GM23338 (cell line): ENCODE data around the gene GMPPA. TPM values are rescaled to one million over a fixed set of nuclear protein-coding genes. Genes with fewer than 3 reads are reported as not detected.

Source experiments
- ATAC-seq: fragments of 200-7000 bp; cut with Tn5 transposase; 3 replicates; pipeline ENCODE4 v1.9.1; 2020
- DNase-seq: peaks from one replicate; pipeline ENCODE4 v3.0.0-alpha.2; 2015; ENCODE audit warnings: low spot score
- H2AFZ ChIP-seq: fragments of 200-600 bp; sonication (generic); 2 replicates; pipeline ENCODE4 v1.8.0; 2016; ENCODE audit warnings: antibody characterized with exemption, mild to moderate bottlenecking, moderate library complexity
- H3F3A ChIP-seq: fragments of 200-600 bp; sonication (generic); replicated peaks from 2 replicates; pipeline ENCODE4 v1.8.0; 2017; ENCODE audit warnings: antibody characterized with exemption, mixed run types, low read depth
- H3K27ac ChIP-seq: fragments of 200-600 bp; sonication (generic); 2 replicates; pipeline ENCODE4 v1.6.1; 2016; ENCODE audit warnings: low read depth
- H3K27me3 ChIP-seq: fragments of 200-600 bp; sonication (generic); 2 replicates; pipeline ENCODE4 v1.8.0; 2016; ENCODE audit warnings: mild to moderate bottlenecking, mixed run types, moderate library complexity; ENCODE audit not compliant: insufficient read depth
- H3K36me3 ChIP-seq: fragments of 200-600 bp; sonication (generic); 2 replicates; pipeline ENCODE4 v1.8.0; 2016; ENCODE audit warnings: mild to moderate bottlenecking; ENCODE audit not compliant: insufficient read depth
- H3K4me1 ChIP-seq: fragments of 200-600 bp; sonication (generic); 2 replicates; pipeline ENCODE4 v1.8.0; 2016; ENCODE audit warnings: mild to moderate bottlenecking, moderate library complexity; ENCODE audit not compliant: insufficient read depth
- H3K4me2 ChIP-seq: fragments of 200-600 bp; sonication (generic); 2 replicates; pipeline ENCODE4 v1.7.1; 2017; ENCODE audit warnings: mixed run types
- H3K4me3 ChIP-seq: fragments of 200-600 bp; sonication (generic); 2 replicates; pipeline ENCODE4 v1.6.1; 2016; ENCODE audit warnings: mixed run types
- H3K79me2 ChIP-seq: fragments of 200-600 bp; sonication (generic); replicated peaks from 2 replicates; pipeline ENCODE4 v1.8.0; 2017; ENCODE audit warnings: mild to moderate bottlenecking; ENCODE audit not compliant: insufficient read depth
- H3K9me2 ChIP-seq: fragments of 200-600 bp; sonication (generic); 2 replicates; pipeline ENCODE4 v1.8.0; 2017; ENCODE audit not compliant: insufficient read depth
- H4K20me1 ChIP-seq: fragments of 200-600 bp; sonication (generic); replicated peaks from 2 replicates; pipeline ENCODE4 v1.8.0; 2017; ENCODE audit warnings: mild to moderate bottlenecking; ENCODE audit not compliant: insufficient read depth
- H3K27ac Mint-ChIP-seq: 2 replicates; pipeline ENCODE4 v1.8.0; 2020; ENCODE audit warnings: inconsistent platforms, mild to moderate bottlenecking, moderate library complexity, mixed read lengths
- H3K27me3 Mint-ChIP-seq: 3 replicates; pipeline ENCODE4 v1.8.0; 2022; ENCODE audit warnings: low read depth, mild to moderate bottlenecking, moderate library complexity, mixed read lengths, inconsistent platforms; ENCODE audit not compliant: insufficient read depth, poor library complexity
- H3K36me3 Mint-ChIP-seq: 3 replicates; pipeline ENCODE4 v1.8.0; 2021; ENCODE audit warnings: low read depth, mild to moderate bottlenecking, inconsistent platforms, moderate library complexity, mixed read lengths
- H3K4me1 Mint-ChIP-seq: 3 replicates; pipeline ENCODE4 v1.8.0; 2020; ENCODE audit warnings: mild to moderate bottlenecking, inconsistent platforms, mixed read lengths
- H3K4me3 Mint-ChIP-seq: 3 replicates; pipeline ENCODE4 v1.8.0; 2021; ENCODE audit warnings: moderate library complexity, mild to moderate bottlenecking, inconsistent platforms, mixed read lengths
- H3K9me3 Mint-ChIP-seq: 3 replicates; pipeline ENCODE4 v1.8.0; 2020; ENCODE audit warnings: moderate library complexity, mild to moderate bottlenecking, inconsistent platforms, mixed read lengths
- CREB1 ChIP-seq: fragments of 250-450 bp; sonication (Bioruptor Pico); IDR thresholded peaks from 2 replicates; pipeline ENCODE4 v1.5.0; 2020; ENCODE audit warnings: low read depth, mild to moderate bottlenecking, moderate library complexity
- EZH2 ChIP-seq: fragments of 200-600 bp; sonication (generic); IDR thresholded peaks from one replicate; pipeline ENCODE4 v1.8.0; 2017; ENCODE audit warnings: antibody characterized with exemption, mild to moderate bottlenecking, low read depth; ENCODE audit not compliant: unreplicated experiment
- EZH2phosphoT487 ChIP-seq: fragments of 200-600 bp; sonication (generic); IDR thresholded peaks from one replicate; pipeline ENCODE4 v1.8.1; 2018; ENCODE audit warnings: antibody characterized with exemption; ENCODE audit not compliant: unreplicated experiment
- JUNB ChIP-seq: IDR thresholded peaks from one replicate; pipeline ENCODE4 v1.6.1; 2016; ENCODE audit warnings: antibody characterized with exemption; ENCODE audit not compliant: unreplicated experiment
- NANOG ChIP-seq: IDR thresholded peaks from 2 replicates; pipeline ENCODE4 v1.6.1; 2016; ENCODE audit warnings: antibody characterized with exemption, borderline replicate concordance
- POLR2AphosphoS5 ChIP-seq: IDR thresholded peaks from 2 replicates; pipeline ENCODE4 v1.6.1; 2016; ENCODE audit warnings: antibody characterized with exemption, low read depth
- STAT1 ChIP-seq: IDR thresholded peaks from one replicate; pipeline ENCODE4 v1.6.1; 2016; ENCODE audit warnings: antibody characterized with exemption; ENCODE audit not compliant: unreplicated experiment
- ZNF114 ChIP-seq: fragments of 250-450 bp; sonication (Bioruptor Pico); IDR thresholded peaks from 2 replicates; pipeline ENCODE4 v1.5.0; 2020; ENCODE audit warnings: mild to moderate bottlenecking, moderate library complexity
- polyA plus RNA-seq: library from polyadenylated mRNA; unstranded; fragments of >200 nt; fragmentation: Nextera tagmentation; extraction: Ambion mirVana; gene quantifications from 2 replicates; pipeline ENCODE4 v1.2.1, GENCODE V29; 2016
- total RNA-seq: library from RNA; depleted of rRNA; stranded (reverse); fragments of >200 nt; shearing (Covaris generic); gene quantifications from 2 replicates; pipeline ENCODE4 v1.2.3, GENCODE V29; 2014
- TF ChIP-seq, protein P1 (sequence below), 2 experiments: fragments of 200-600 bp in 1 of 2; sonication (generic) in 1 of 2; conservative IDR thresholded peaks; 2 replicates each; pipeline versions ENCODE4 v1.5.1 to v1.6.1; 2016 to 2017; ENCODE audit warnings: antibody characterized with exemption in 2 of 2, low read depth in 2 of 2, mild to moderate bottlenecking in 2 of 2, moderate library complexity in 1 of 2
- TF ChIP-seq, protein P2 (sequence below): IDR thresholded peaks from 2 replicates; pipeline ENCODE4 v1.6.1; 2016; ENCODE audit warnings: antibody characterized with exemption

GMPPA gene
- total and polyA plus RNA-seq, 2 experiments from 2014 or later: 27.0 to 33.8 TPM

DNA sequence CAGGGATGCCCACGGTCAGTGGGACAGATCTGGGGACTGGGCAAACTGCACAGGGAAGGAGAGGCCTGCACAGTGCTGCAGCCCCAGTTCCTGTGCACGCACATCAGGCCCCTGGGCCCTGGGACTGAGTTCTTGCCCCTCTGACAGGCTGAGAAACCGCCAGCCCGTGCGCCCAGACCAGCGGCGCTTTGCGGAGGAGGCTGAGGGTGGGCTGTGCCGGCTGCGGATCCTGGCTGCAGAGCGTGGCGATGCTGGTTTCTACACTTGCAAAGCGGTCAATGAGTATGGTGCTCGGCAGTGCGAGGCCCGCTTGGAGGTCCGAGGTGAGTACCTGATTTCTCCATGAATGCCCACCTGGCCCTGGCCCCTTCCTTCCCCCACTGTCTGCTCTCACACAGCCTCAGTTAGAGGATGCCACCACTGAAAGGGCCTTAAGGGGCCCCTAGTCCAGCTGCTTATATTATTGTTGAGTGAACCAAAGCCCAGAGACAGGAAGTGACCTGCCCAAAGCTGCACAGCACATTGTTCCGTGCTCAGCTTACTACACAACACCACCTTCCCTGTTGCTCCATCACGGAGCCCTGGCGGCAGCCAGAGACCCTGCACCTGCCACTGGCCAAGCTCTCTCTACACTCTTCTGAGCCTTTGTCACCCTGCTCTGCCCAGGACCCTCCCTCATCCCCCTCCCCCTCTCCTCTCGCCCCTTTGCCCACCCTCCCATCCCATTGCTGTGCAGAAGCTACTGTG is 34.2 kb upstream of the GMPPA start:
- Histone ChIP-seq H2AFZ (no peak overlapping the region), H3K4me1 (peaks cover 20% of the 10 kb centered on the region), H3F3A (0 out of 2 replicates have a peak, but pooled peaks cover 4% of the 10 kb centered on the region), H3K27me3 (no peaks in the 10 kb centered on the region), H4K20me1 (no peaks in the 10 kb centered on the region), H3K4me3 (no peak overlapping the region), H3K9me2 (no peaks in the 10 kb centered on the region), H3K4me2 (no peak overlapping the region), H3K27ac (no peak overlapping the region), H3K36me3 (no peaks in the 10 kb centered on the region), H3K79me2 (no peaks in the 10 kb centered on the region)
- no peaks in the 10 kb centered on the region for H3K9me3 Mint-ChIP-seq
- no peak for TF ChIP-seq ZNF114
- TF ChIP-seq, protein P1, sequence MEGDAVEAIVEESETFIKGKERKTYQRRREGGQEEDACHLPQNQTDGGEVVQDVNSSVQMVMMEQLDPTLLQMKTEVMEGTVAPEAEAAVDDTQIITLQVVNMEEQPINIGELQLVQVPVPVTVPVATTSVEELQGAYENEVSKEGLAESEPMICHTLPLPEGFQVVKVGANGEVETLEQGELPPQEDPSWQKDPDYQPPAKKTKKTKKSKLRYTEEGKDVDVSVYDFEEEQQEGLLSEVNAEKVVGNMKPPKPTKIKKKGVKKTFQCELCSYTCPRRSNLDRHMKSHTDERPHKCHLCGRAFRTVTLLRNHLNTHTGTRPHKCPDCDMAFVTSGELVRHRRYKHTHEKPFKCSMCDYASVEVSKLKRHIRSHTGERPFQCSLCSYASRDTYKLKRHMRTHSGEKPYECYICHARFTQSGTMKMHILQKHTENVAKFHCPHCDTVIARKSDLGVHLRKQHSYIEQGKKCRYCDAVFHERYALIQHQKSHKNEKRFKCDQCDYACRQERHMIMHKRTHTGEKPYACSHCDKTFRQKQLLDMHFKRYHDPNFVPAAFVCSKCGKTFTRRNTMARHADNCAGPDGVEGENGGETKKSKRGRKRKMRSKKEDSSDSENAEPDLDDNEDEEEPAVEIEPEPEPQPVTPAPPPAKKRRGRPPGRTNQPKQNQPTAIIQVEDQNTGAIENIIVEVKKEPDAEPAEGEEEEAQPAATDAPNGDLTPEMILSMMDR (conservative IDR thresholded peaks at IDR 0.05; ENCODE audit: low read depth in 2 of 2): peak in 1 of 2 experiments; percentile 19; a peak in 1 of 4 replicates
- peaks cover 23% of the 10 kb centered on the region for H3K27me3 Mint-ChIP-seq
- H3K4me1 Mint-ChIP-seq: peaks cover 20% of the 10 kb centered on the region
- no peak for ATAC-seq
- H3K27ac Mint-ChIP-seq: no peak overlapping the region
- H3K4me3 Mint-ChIP-seq: no peak overlapping the region
- DNase-seq: no peak
- peaks cover 11% of the 10 kb centered on the region for H3K36me3 Mint-ChIP-seq

DNA sequence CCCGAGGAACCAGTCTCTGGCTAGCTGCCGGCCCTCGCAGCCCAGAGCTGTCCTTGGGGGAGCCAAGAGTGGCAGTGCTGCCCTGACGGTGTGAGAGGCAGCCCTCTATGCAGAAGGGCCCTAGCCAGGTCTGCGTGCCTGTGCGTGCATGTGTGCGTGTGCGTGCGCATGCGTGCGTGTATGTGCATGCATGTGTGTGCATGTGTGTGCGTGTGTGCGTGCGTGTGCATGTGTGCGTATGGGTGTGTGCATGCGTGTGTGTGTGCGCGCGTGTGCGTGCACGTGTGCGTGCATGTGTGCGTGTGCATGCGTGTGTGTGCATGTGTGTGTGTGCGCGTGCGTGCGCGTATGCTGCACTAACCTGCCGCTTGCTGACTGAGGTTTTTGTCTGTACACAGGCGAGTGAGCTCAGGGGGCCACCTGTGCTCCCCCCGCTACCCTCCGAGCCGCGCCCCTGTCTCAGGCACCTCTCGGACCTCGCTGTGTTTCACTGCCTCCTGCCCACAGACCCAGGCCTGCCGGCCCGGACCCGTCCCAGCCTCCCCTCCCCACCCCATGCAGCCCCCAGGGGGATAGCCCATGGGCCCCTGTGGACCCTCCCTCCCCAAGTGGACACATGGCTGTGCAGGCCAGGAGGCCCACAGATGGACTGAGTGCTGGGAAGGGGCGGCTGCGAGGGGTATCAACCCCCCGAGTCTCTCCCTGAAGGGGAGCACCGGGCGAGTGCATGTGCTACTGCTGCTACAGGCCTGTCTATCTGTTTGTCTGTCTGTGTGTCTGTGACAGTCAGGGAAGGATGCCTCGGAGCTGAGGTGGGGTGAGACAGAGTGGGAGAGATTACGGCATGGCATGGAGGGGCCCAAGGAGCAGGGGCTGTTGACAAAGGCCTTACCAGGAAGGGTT is 32.8 kb upstream of the GMPPA start:
- Histone ChIP-seq H3K36me3 (no peaks in the 10 kb centered on the region), H3K9me2 (no peaks in the 10 kb centered on the region), H3K4me3 (no peak overlapping the region), H3K4me1 (peaks cover 7% of the 10 kb centered on the region), H3K79me2 (no peaks in the 10 kb centered on the region), H3K27me3 (no peaks in the 10 kb centered on the region), H3K4me2 (no peak overlapping the region), H2AFZ (no peak overlapping the region), H4K20me1 (no peaks in the 10 kb centered on the region), H3K27ac (no peak overlapping the region), H3F3A (no peaks in the 10 kb centered on the region)
- DNase-seq: no peak
- TF ChIP-seq STAT1: no peak
- no peak overlapping the region for H3K4me3 Mint-ChIP-seq
- H3K27ac Mint-ChIP-seq: no peak overlapping the region
- peaks cover 9% of the 10 kb centered on the region; the same call in 2 of the 3 replicates for H3K4me1 Mint-ChIP-seq
- H3K9me3 Mint-ChIP-seq: no peaks in the 10 kb centered on the region
- ATAC-seq: no peak
- peaks cover 11% of the 10 kb centered on the region for H3K36me3 Mint-ChIP-seq
- peaks cover 23% of the 10 kb centered on the region for H3K27me3 Mint-ChIP-seq

DNA sequence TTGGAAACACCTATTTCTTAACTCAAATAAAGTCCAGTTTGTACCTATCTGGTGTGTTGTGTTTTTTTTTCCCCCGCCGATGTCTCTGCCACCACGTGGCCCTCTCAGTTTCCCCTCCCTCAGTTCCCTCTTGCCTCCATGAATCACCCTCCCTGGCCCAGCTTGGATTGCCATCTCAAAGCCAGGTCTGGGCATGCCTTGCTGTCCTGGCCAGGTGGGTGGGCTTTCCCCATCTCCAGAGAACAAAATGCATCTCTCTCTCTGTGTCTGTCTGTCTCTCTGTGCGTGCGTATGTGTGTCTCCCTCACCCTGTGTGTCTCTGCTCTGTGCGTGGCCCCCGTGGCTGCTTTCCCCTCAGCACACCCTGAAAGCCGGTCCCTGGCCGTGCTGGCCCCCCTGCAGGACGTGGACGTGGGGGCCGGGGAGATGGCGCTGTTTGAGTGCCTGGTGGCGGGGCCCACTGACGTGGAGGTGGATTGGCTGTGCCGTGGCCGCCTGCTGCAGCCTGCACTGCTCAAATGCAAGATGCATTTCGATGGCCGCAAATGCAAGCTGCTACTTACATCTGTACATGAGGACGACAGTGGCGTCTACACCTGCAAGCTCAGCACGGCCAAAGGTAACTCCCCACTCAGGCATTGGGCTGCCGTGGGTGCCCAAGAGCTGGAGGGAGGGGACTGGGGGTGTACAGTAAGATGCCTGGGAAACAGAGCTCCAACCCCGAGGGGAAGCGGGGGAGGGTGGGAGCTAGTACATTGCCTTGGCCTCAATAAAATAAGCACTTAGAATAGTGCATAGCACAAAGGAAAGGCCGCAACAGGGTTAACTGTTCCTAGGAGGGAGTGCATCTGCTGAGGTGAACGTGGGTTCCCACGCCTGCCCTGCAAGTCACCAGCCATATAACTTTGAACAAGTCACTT is 31.6 kb upstream of the GMPPA start:
- Histone ChIP-seq H3K4me2 (no peak overlapping the region), H3F3A (no peaks in the 10 kb centered on the region), H4K20me1 (no peaks in the 10 kb centered on the region), H3K9me2 (no peaks in the 10 kb centered on the region), H3K4me3 (no peak overlapping the region), H3K79me2 (no peaks in the 10 kb centered on the region), H2AFZ (no peak overlapping the region), H3K27ac (no peak overlapping the region), H3K4me1 (no peaks in the 10 kb centered on the region), H3K27me3 (no peaks in the 10 kb centered on the region), H3K36me3 (no peaks in the 10 kb centered on the region)
- ATAC-seq: no peak
- Mint-ChIP-seq H3K36me3 (peaks cover 11% of the 10 kb centered on the region), H3K9me3 (no peaks in the 10 kb centered on the region), H3K4me1 (no peaks in the 10 kb centered on the region; the same call in 2 of the 3 replicates), H3K4me3 (no peak overlapping the region), H3K27me3 (peaks cover 27% of the 10 kb centered on the region), H3K27ac (no peak overlapping the region)
- no peak for DNase-seq
- no peak for TF ChIP-seq POLR2AphosphoS5
- TF ChIP-seq EZH2phosphoT487: no peak
- TF ChIP-seq, protein P2, sequence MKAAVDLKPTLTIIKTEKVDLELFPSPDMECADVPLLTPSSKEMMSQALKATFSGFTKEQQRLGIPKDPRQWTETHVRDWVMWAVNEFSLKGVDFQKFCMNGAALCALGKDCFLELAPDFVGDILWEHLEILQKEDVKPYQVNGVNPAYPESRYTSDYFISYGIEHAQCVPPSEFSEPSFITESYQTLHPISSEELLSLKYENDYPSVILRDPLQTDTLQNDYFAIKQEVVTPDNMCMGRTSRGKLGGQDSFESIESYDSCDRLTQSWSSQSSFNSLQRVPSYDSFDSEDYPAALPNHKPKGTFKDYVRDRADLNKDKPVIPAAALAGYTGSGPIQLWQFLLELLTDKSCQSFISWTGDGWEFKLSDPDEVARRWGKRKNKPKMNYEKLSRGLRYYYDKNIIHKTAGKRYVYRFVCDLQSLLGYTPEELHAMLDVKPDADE: no peak
- no peak for TF ChIP-seq EZH2
- TF ChIP-seq CREB1: no peak
- TF ChIP-seq, protein P1 (conservative IDR thresholded peaks at IDR 0.05; ENCODE audit: low read depth in 2 of 2): no peak
- TF ChIP-seq JUNB: no peak
- no peak for TF ChIP-seq NANOG
